HEK293 (cell line): Measurements from ENCODE around the gene DBX2.

Experiments used
- CTCF ChIP-seq: fragments of 450-650 bp; formaldehyde crosslinking; IDR thresholded peaks from 2 replicates; pipeline ENCODE4 v1.5.1; 2016; ENCODE audit warnings: missing biosample characterization, missing genetic modification characterization
- ELK4 ChIP-seq: IDR thresholded peaks from 2 replicates; pipeline ENCODE4 v1.6.1; 2011; ENCODE audit warnings: mild to moderate bottlenecking, low read depth, low read length, borderline replicate concordance
- INSM2 ChIP-seq: fragments of 450-650 bp; formaldehyde crosslinking; IDR thresholded peaks from 2 replicates; pipeline ENCODE4 v1.5.1; 2016; ENCODE audit warnings: missing biosample characterization, missing genetic modification characterization
- KLF10 ChIP-seq: fragments of 450-650 bp; IDR thresholded peaks from 2 replicates; pipeline ENCODE4 v1.5.1; 2018; ENCODE audit warnings: missing biosample characterization, mild to moderate bottlenecking, missing genetic modification characterization
- MEIS1 ChIP-seq: sonication (generic); formaldehyde crosslinking; IDR thresholded peaks from 2 replicates; pipeline ENCODE4 v1.8.1; 2022; ENCODE audit warnings: missing genetic modification reagents, mild to moderate bottlenecking, borderline replicate concordance
- PBX3 ChIP-seq: sonication (generic); formaldehyde crosslinking; IDR thresholded peaks from 2 replicates; pipeline ENCODE4 v1.8.1; 2022; ENCODE audit warnings: mild to moderate bottlenecking, moderate library complexity, missing genetic modification reagents
- SETDB1 ChIP-seq: IDR thresholded peaks from one replicate; pipeline ENCODE4 v1.6.1; 2017; ENCODE audit warnings: mild to moderate bottlenecking, low read length, moderate library complexity, mixed read lengths; ENCODE audit not compliant: insufficient read length
- SP2 ChIP-seq: fragments of 450-650 bp; formaldehyde crosslinking; IDR thresholded peaks from 2 replicates; pipeline ENCODE4 v1.5.1; 2016; ENCODE audit warnings: missing biosample characterization, missing genetic modification characterization
- TSHZ1 ChIP-seq: fragments of 450-650 bp; formaldehyde crosslinking; IDR thresholded peaks from 2 replicates; pipeline ENCODE4 v1.5.1; 2016; ENCODE audit warnings: missing biosample characterization, missing genetic modification characterization, borderline replicate concordance
- ZBTB49 ChIP-seq: fragments of 450-650 bp; formaldehyde crosslinking; IDR thresholded peaks from 2 replicates; pipeline ENCODE4 v1.5.1; 2016; ENCODE audit warnings: missing biosample characterization, missing genetic modification characterization, low read depth
- ZNF10 ChIP-seq: fragments of 450-650 bp; formaldehyde crosslinking; IDR thresholded peaks from 2 replicates; pipeline ENCODE4 v1.5.1; 2017; ENCODE audit warnings: missing biosample characterization, missing genetic modification characterization
- ZNF398 ChIP-seq: fragments of 450-650 bp; formaldehyde crosslinking; IDR thresholded peaks from 2 replicates; pipeline ENCODE4 v1.5.1; 2017; ENCODE audit warnings: missing biosample characterization, missing genetic modification characterization

GRCh38 chr12:44979918-44980317, 71.0 kb downstream of the DBX2 start:
- TF ChIP-seq MEIS1 (CRISPR knock-in tag), result no peak
- TF ChIP-seq PBX3 (CRISPR knock-in tag), result no peak
- no peak for TF ChIP-seq CTCF
- no peak for TF ChIP-seq SETDB1
- no peak for TF ChIP-seq KLF10 (tag by site-specific recombination)
- TF ChIP-seq ZNF10 (tag by site-specific recombination), result no peak
- no peak for TF ChIP-seq ELK4
- no peak for TF ChIP-seq ZNF398 (tag by site-specific recombination)
- TF ChIP-seq ZBTB49 (tag by site-specific recombination), result no peak
- no peak for TF ChIP-seq SP2
- TF ChIP-seq TSHZ1 (tag by site-specific recombination), result no peak
- TF ChIP-seq INSM2 (tag by site-specific recombination), result no peak
